ENCODE data around the gene GARIN3.

Gene GARIN3

GRCh38 chr5:157143127-157143971 lies 22.7 kb downstream of the GARIN3 start:
- peak; percentile 44 for DNase-seq

DNA sequence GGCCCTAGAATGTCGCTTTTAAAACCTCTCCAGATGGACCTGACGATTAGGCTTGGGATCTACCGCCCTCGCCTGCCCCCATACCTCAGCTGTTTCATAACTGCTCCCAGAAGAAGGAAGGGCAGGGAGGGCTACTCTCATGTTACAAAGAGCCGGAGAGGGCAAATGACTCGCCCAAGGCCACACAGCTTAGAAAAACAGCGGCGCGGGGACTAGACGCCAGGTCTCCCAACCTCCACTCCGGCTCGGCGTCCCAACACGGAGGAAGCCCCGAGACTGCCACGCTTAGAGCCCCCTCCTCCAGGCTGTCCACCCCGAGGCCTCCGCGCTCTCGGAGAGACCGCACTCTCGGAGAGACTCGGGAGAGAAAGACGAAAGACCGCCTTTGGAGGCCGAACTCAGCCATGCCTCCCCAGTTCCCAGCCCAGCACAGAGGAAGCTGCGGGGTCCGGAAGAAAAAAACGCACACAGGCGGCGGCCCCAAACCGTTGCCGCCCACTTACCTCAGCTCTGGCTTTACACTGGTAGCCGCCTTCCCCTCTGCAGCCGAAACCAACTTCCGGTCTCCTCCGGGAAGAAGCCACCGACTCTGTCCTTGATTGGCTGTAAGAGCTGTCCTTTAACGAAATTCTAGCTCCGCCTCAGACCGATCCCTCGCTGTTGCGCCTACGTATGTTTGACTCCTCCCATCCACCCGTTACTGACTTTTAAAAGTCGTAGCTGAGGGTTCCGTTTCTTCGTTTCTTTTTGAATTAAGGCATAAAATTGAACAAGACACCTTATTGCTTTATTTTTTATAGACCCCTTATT lies 23.5 kb downstream of the GARIN3 start, which contains the start of gene MED7:
MED7 (minus strand) TSS at position 549 of the 810 bp plus-strand sequence. CDS start 3,434 bp downstream, outside the sequence.
- peak; percentile 84 for DNase-seq

- no peak for DNase-seq
Observed at GRCh38 chr5:157137691-157138090, 28.4 kb downstream of the GARIN3 start.

- no peak for DNase-seq
Observed at GRCh38 chr5:157132281-157132612, 33.8 kb downstream of the GARIN3 start.

DNA sequence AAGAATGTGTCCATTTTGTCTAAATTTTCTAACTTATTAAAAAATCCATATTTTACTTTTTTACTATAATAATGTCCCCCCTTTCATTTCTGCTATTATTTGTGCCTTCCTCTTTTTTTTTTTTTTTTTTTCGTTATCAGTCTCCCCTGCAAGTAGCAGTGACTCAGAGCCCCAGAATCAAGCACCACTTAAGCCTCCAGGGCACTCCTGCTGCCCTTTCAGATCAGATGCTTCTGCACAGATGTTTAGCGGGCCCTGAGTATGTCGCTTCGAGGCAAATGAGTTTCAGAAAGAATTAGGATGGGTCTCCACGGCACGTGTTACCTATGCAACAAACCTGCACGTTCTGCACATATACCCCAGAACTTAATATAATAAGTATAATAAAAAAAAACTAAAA lies 35.1 kb downstream of the GARIN3 start:
- no peak for DNase-seq

DNA sequence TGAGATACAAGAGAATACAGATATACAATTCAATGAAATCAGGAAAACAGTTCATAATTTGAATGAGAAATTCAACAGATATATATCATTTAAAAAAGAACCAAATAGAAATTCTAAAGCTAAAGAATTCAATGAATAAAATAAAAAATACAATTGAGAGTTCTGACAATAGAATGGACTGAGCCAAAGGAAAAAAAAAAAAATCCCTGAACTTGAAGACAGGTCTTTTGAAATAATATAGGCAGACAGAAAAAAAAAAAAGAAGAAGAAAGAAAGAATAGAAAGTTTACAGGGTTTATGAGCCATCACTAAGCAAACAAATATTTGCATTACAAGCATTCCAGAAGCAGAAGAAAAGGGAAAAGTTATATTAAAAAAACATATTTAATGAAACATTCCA lies 44.4 kb downstream of the GARIN3 start:
- no peak for DNase-seq

- DNase-seq: no peak
Observed at GRCh38 chr5:157120102-157120501, 46.0 kb downstream of the GARIN3 start.

GRCh38 chr5:157116483-157116954 lies 49.5 kb downstream of the GARIN3 start:
- no peak for DNase-seq

DNA sequence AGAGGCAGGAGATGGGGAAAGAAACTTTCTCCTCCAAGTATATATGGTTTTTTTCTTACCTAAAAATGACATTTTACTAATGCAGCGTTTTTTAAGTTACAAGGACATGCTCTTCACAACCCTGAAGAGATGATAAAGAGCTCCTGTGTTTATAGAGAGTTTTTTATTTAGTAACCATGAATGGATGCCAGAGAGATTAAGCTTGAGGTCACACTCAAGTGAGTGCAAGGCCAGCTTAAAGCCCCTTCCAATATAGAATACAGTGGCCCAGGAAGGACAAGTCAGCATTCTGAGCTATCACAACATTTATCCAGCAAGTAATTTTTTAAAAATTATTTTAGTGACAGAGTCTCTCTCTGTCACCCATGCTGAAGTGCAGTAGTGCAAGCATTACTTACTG lies 50.6 kb downstream of the GARIN3 start:
- no peak for DNase-seq

DNA sequence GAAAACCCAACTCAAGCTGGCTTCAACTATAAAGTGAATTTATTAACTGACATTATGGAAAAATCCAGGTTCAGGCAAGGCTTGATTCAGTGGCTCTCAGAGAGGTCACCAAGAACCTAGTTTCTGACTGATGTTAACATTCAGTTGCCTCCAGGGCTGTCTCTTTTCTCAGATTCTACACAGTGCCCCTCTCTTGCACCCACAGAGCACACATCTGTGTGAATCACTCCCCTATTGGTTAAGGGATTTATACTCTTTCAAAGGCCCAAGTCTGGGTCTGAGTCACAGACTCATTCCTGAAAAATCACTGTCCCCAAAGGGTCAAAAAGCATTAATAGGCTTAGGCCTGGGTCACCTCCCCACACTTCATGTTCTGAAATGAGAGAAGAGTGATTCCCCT lies 51.1 kb downstream of the GARIN3 start:
- no peak for DNase-seq

GRCh38 chr5:157113002-157113401 lies 53.1 kb downstream of the GARIN3 start:
- DNase-seq: no peak
